ENCODE measurements around the gene CDH23. TPM values are rescaled to one million over a fixed set of nuclear protein-coding genes. Genes with fewer than 3 reads are reported as not detected.

The CDH23 gene
- total RNA-seq, 1 experiment from 2014 or later: 2.9 TPM

DNA sequence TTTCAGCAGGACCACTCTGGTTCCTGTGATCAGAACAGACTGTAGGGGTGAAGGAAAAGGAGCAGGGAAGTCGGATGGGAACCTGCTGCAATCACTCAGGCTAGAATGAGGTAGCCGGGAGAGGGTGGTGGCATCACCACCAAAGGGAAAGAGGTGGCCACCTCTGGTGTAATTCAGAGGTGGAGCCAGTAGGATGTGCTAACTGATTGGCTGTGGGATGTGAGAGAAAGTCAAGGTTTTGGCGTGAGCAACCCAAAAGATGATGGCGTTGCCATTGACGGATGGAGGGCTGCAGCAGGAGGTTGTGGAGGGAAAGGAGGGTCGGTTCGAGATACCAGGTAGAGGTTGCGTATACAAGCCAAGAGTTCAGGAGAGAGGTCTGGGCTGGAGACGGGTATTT, 384.0 kb downstream of the CDH23 start:
- Mint-ChIP-seq H3K9me3 (peaks cover 6% of the 10 kb centered on the region), H3K4me3 (no peak overlapping the region), H3K36me3 (0 out of 2 replicates have a peak, but pooled peaks cover 2% of the 10 kb centered on the region), H3K27ac (no peak overlapping the region), H3K4me1 (peaks cover 19% of the 10 kb centered on the region), H3K27me3 (ENCODE audit: low read depth) (peaks cover 4% of the 10 kb centered on the region; the same call in 1 of the 2 replicates)
- TF ChIP-seq FOXK1 (CRISPR knock-in tag; IDR thresholded peaks at IDR 0.05): no peak
- TF ChIP-seq HMGA2 (CRISPR knock-in tag; IDR thresholded peaks at IDR 0.05): no peak
- no peak for TF ChIP-seq TCF7 (CRISPR knock-in tag; IDR thresholded peaks at IDR 0.05; ENCODE audit: low read depth)
- no peak for TF ChIP-seq NR3C1 (CRISPR knock-in tag; conservative IDR thresholded peaks at IDR 0.05; ENCODE audit: low read depth)
- TF ChIP-seq, protein P1, sequence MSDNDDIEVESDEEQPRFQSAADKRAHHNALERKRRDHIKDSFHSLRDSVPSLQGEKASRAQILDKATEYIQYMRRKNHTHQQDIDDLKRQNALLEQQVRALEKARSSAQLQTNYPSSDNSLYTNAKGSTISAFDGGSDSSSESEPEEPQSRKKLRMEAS (CRISPR knock-in tag; IDR thresholded peaks at IDR 0.05): no peak
- no peak for TF ChIP-seq SP1 (CRISPR knock-in tag; conservative IDR thresholded peaks at IDR 0.05)
- TF ChIP-seq EMX1 (CRISPR knock-in tag; IDR thresholded peaks at IDR 0.05): no peak
- TF ChIP-seq, protein P2, sequence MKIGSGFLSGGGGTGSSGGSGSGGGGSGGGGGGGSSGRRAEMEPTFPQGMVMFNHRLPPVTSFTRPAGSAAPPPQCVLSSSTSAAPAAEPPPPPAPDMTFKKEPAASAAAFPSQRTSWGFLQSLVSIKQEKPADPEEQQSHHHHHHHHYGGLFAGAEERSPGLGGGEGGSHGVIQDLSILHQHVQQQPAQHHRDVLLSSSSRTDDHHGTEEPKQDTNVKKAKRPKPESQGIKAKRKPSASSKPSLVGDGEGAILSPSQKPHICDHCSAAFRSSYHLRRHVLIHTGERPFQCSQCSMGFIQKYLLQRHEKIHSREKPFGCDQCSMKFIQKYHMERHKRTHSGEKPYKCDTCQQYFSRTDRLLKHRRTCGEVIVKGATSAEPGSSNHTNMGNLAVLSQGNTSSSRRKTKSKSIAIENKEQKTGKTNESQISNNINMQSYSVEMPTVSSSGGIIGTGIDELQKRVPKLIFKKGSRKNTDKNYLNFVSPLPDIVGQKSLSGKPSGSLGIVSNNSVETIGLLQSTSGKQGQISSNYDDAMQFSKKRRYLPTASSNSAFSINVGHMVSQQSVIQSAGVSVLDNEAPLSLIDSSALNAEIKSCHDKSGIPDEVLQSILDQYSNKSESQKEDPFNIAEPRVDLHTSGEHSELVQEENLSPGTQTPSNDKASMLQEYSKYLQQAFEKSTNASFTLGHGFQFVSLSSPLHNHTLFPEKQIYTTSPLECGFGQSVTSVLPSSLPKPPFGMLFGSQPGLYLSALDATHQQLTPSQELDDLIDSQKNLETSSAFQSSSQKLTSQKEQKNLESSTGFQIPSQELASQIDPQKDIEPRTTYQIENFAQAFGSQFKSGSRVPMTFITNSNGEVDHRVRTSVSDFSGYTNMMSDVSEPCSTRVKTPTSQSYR (CRISPR knock-in tag; IDR thresholded peaks at IDR 0.05): no peak
- no peak for TF ChIP-seq ZNF423 (CRISPR knock-in tag; IDR thresholded peaks at IDR 0.05)
- TF ChIP-seq, protein P3, sequence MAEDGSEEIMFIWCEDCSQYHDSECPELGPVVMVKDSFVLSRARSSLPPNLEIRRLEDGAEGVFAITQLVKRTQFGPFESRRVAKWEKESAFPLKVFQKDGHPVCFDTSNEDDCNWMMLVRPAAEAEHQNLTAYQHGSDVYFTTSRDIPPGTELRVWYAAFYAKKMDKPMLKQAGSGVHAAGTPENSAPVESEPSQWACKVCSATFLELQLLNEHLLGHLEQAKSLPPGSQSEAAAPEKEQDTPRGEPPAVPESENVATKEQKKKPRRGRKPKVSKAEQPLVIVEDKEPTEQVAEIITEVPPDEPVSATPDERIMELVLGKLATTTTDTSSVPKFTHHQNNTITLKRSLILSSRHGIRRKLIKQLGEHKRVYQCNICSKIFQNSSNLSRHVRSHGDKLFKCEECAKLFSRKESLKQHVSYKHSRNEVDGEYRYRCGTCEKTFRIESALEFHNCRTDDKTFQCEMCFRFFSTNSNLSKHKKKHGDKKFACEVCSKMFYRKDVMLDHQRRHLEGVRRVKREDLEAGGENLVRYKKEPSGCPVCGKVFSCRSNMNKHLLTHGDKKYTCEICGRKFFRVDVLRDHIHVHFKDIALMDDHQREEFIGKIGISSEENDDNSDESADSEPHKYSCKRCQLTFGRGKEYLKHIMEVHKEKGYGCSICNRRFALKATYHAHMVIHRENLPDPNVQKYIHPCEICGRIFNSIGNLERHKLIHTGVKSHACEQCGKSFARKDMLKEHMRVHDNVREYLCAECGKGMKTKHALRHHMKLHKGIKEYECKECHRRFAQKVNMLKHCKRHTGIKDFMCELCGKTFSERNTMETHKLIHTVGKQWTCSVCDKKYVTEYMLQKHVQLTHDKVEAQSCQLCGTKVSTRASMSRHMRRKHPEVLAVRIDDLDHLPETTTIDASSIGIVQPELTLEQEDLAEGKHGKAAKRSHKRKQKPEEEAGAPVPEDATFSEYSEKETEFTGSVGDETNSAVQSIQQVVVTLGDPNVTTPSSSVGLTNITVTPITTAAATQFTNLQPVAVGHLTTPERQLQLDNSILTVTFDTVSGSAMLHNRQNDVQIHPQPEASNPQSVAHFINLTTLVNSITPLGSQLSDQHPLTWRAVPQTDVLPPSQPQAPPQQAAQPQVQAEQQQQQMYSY (CRISPR knock-in tag; IDR thresholded peaks at IDR 0.05): no peak
- no peak for TF ChIP-seq ZNF232 (CRISPR knock-in tag; IDR thresholded peaks at IDR 0.05)
- TF ChIP-seq JAZF1 (CRISPR knock-in tag; IDR thresholded peaks at IDR 0.05): no peak
- TF ChIP-seq, protein P4, sequence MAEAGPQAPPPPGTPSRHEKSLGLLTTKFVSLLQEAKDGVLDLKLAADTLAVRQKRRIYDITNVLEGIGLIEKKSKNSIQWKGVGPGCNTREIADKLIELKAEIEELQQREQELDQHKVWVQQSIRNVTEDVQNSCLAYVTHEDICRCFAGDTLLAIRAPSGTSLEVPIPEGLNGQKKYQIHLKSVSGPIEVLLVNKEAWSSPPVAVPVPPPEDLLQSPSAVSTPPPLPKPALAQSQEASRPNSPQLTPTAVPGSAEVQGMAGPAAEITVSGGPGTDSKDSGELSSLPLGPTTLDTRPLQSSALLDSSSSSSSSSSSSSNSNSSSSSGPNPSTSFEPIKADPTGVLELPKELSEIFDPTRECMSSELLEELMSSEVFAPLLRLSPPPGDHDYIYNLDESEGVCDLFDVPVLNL (CRISPR knock-in tag; IDR thresholded peaks at IDR 0.05; ENCODE audit: borderline replicate concordance, low read depth): no peak
- TF ChIP-seq OVOL2 (CRISPR knock-in tag; IDR thresholded peaks at IDR 0.05; ENCODE audit: borderline replicate concordance): no peak
- TF ChIP-seq, protein P5, sequence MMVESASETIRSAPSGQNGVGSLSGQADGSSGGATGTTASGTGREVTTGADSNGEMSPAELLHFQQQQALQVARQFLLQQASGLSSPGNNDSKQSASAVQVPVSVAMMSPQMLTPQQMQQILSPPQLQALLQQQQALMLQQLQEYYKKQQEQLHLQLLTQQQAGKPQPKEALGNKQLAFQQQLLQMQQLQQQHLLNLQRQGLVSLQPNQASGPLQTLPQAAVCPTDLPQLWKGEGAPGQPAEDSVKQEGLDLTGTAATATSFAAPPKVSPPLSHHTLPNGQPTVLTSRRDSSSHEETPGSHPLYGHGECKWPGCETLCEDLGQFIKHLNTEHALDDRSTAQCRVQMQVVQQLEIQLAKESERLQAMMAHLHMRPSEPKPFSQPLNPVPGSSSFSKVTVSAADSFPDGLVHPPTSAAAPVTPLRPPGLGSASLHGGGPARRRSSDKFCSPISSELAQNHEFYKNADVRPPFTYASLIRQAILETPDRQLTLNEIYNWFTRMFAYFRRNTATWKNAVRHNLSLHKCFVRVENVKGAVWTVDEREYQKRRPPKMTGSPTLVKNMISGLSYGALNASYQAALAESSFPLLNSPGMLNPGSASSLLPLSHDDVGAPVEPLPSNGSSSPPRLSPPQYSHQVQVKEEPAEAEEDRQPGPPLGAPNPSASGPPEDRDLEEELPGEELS (CRISPR knock-in tag; IDR thresholded peaks at IDR 0.05): no peak
- ChIA-PET CTCF (interaction anchor here (1.3 to 1.4 kb wide), 2 partner anchors 31 to 84 kb away, joined by 3 to 5 read pairs; no protein-coding TSS in a partner anchor), POLR2A (no interaction called here)
- ATAC-seq: peak; percentile 57
- no peak for DNase-seq (ENCODE audit: low spot score)

Data from WTC11 (cell line).